OCI-LY7 (cell line): Measurements from ENCODE around the gene METTL23. TPM values are rescaled to one million over a fixed set of nuclear protein-coding genes. Genes with fewer than 3 reads are reported as not detected.

ENCODE experiments used
- BruUV-seq: library from RNA; stranded (reverse); fragments of 400-500 nt; replicated peaks from 2 replicates; lab custom pipeline; 2021; lab: Mats Ljungman, UMichigan
- CTCF ChIA-PET: fragments of 300-600 bp; sonication (Branson Sonifier 250); formaldehyde crosslinking; loops from one replicate; lab custom pipeline; 2022; ENCODE audit warnings: antibody characterized with exemption; ENCODE audit not compliant: unreplicated experiment; lab: Charles Lee
- POLR2A ChIA-PET: fragments of 300-600 bp; sonication (Branson Sonifier 250); formaldehyde crosslinking; loops from one replicate; lab custom pipeline; 2022; ENCODE audit warnings: antibody characterized with exemption; lab: Charles Lee
- DNase-seq: peaks from one replicate; pipeline ENCODE4 v3.0.0-alpha.2; 2015; ENCODE audit warnings: low spot score
- H2AFZ ChIP-seq: fragments of 200-600 bp; sonication (generic), shearing (Covaris generic); 2 replicates; pipeline ENCODE4 v1.6.1; 2014; ENCODE audit warnings: mild to moderate bottlenecking, antibody characterized with exemption, low read length, moderate library complexity
- H3K27ac ChIP-seq: fragments of 200-600 bp; sonication (generic); 2 replicates; pipeline ENCODE4 v1.5.1; 2014; ENCODE audit warnings: mixed run types, low read depth, mild to moderate bottlenecking, moderate library complexity, low read length, inconsistent platforms; ENCODE audit not compliant: poor library complexity, severe bottlenecking
- H3K36me3 ChIP-seq: fragments of 200-600 bp; sonication (generic); 2 replicates; pipeline ENCODE4 v1.6.1; 2014; ENCODE audit warnings: mild to moderate bottlenecking, antibody characterized with exemption, low read length, moderate library complexity, mixed read lengths; ENCODE audit not compliant: insufficient read depth
- H3K4me1 ChIP-seq: fragments of 200-600 bp; sonication (generic); 2 replicates; pipeline ENCODE4 v1.5.1; 2014; ENCODE audit warnings: mild to moderate bottlenecking, low read length; ENCODE audit not compliant: insufficient read depth, poor library complexity, severe bottlenecking
- H3K4me2 ChIP-seq: fragments of 200-600 bp; sonication (generic); 2 replicates; pipeline ENCODE4 v1.6.1; 2014; ENCODE audit warnings: mild to moderate bottlenecking, low read length
- H3K4me3 ChIP-seq: fragments of 200-600 bp; sonication (generic); 2 replicates; pipeline ENCODE4 v1.5.1; 2014; ENCODE audit warnings: mild to moderate bottlenecking, low read depth, low read length; ENCODE audit not compliant: poor library complexity, severe bottlenecking
- H3K79me2 ChIP-seq: fragments of 200-600 bp; sonication (generic); 2 replicates; pipeline ENCODE4 v1.6.1; 2016; ENCODE audit warnings: low read depth, mild to moderate bottlenecking, low read length, moderate library complexity, mixed read lengths; ENCODE audit not compliant: insufficient read depth
- H3K9me2 ChIP-seq: fragments of 200-600 bp; sonication (generic); 2 replicates; pipeline ENCODE4 v1.6.1; 2016; ENCODE audit warnings: mild to moderate bottlenecking, low read length, mixed read lengths; ENCODE audit not compliant: insufficient read depth
- H3K9me3 ChIP-seq: fragments of 200-600 bp; sonication (generic); 2 replicates; pipeline ENCODE4 v1.6.1; 2014; ENCODE audit warnings: mild to moderate bottlenecking, mixed run types, low read length, mixed read lengths
- H4K20me1 ChIP-seq: fragments of 200-600 bp; sonication (generic); 2 replicates; pipeline ENCODE4 v1.6.1; 2014; ENCODE audit warnings: mild to moderate bottlenecking, antibody characterized with exemption, low read length, moderate library complexity, mixed read lengths; ENCODE audit not compliant: insufficient read depth
- EZH2phosphoT487 ChIP-seq: fragments of 200-600 bp; sonication (generic); IDR thresholded peaks from 2 replicates; pipeline ENCODE4 v1.6.1; 2018; ENCODE audit warnings: low read depth, borderline replicate concordance, mild to moderate bottlenecking, mixed run types, antibody characterized with exemption, low read length, moderate library complexity, mixed read lengths
- intact Hi-C: fragments of 100-400 bp; cut with micrococcal nuclease; formaldehyde crosslinking; loops from one replicate; pipeline ENCODE4 v1.10.0; 2022; ENCODE audit not compliant: unreplicated experiment
- total RNA-seq, 2 experiments: library from RNA; depleted of rRNA in 1 of 2; stranded (reverse); fragments of >200 nt in 1 of 2; shearing (Covaris generic) in 1 of 2; gene quantifications; 2 replicates each; pipeline ENCODE4 v1.2.3, GENCODE V29; 2014 to 2022
- TF ChIP-seq, protein P1 (sequence below): fragments of 200-600 bp; sonication (generic); conservative IDR thresholded peaks from 2 replicates; pipeline ENCODE4 v1.5.1; 2014; ENCODE audit warnings: mild to moderate bottlenecking, antibody characterized with exemption, low read length, moderate library complexity, mixed read lengths

METTL23 gene
- total RNA-seq, 2 experiments from 2014 or later: 82.7 to 93.7 TPM

DNA sequence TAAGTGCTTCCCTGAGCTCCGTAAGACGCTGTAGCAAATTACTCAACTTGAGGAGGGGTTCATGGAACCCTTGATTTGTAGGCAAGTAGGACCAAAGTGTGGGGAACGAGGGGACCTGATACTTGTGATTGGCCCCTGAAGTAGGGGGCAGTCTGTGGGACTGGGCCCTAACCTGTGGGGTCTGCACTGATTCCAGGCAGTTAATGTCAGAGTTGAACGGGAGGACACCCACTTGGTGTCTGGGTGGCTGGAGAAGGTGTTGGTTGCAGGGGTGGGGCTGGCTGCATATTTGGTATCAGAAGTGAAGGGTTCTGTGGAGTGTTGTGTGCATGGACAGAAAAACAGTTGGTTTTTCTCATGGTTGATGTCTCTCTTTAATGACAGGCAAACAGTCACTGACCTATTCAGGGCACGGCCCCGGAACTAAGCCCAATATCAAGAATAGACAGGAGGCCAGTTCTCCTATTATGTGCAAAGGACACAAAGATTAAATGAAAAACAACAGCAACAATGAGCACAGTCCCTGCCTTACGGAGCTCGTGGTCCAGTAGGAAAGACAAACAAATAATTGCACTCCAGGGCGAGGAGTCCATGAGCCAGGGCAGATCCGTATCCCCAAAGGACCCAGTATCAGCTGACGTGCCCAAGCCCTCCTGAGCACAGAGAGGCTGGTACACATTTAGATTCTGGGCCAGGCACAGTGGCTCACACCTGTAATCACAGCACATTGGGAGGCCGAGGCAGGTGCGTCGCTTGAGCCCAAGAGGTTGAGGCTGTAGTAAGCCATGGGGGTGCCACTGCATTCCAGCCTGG lies 35.1 kb upstream of the METTL23 start:
- H3K4me1 ChIP-seq: peaks cover 1% of the 10 kb centered on the region
- H3K4me3 ChIP-seq: no peak overlapping the region
- intact Hi-C loops: no loop called here
- no peak overlapping the region for H3K27ac ChIP-seq
- ChIA-PET CTCF (interaction anchor here (1.0 kb wide), 1 partner anchor 9 kb away, joined by 3 read pairs; no protein-coding TSS in a partner anchor), POLR2A (interaction anchor here (0.6 to 1.0 kb wide), 2 partner anchors 12 to 27 kb away, joined by 3 read pairs; no protein-coding TSS in a partner anchor)
- no peaks in the 10 kb centered on the region for H3K9me3 ChIP-seq
- no peak overlapping the region for H2AFZ ChIP-seq
- DNase-seq: no peak
- H3K79me2 ChIP-seq: no peaks in the 10 kb centered on the region
- H4K20me1 ChIP-seq: no peaks in the 10 kb centered on the region
- BruUV-seq: no TSS peak
- H3K36me3 ChIP-seq: no peaks in the 10 kb centered on the region
- TF ChIP-seq, protein P1, sequence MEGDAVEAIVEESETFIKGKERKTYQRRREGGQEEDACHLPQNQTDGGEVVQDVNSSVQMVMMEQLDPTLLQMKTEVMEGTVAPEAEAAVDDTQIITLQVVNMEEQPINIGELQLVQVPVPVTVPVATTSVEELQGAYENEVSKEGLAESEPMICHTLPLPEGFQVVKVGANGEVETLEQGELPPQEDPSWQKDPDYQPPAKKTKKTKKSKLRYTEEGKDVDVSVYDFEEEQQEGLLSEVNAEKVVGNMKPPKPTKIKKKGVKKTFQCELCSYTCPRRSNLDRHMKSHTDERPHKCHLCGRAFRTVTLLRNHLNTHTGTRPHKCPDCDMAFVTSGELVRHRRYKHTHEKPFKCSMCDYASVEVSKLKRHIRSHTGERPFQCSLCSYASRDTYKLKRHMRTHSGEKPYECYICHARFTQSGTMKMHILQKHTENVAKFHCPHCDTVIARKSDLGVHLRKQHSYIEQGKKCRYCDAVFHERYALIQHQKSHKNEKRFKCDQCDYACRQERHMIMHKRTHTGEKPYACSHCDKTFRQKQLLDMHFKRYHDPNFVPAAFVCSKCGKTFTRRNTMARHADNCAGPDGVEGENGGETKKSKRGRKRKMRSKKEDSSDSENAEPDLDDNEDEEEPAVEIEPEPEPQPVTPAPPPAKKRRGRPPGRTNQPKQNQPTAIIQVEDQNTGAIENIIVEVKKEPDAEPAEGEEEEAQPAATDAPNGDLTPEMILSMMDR: no peak
- TF ChIP-seq EZH2phosphoT487: no peak
- H3K4me2 ChIP-seq: no peak overlapping the region
- H3K9me2 ChIP-seq: no peaks in the 10 kb centered on the region

DNA sequence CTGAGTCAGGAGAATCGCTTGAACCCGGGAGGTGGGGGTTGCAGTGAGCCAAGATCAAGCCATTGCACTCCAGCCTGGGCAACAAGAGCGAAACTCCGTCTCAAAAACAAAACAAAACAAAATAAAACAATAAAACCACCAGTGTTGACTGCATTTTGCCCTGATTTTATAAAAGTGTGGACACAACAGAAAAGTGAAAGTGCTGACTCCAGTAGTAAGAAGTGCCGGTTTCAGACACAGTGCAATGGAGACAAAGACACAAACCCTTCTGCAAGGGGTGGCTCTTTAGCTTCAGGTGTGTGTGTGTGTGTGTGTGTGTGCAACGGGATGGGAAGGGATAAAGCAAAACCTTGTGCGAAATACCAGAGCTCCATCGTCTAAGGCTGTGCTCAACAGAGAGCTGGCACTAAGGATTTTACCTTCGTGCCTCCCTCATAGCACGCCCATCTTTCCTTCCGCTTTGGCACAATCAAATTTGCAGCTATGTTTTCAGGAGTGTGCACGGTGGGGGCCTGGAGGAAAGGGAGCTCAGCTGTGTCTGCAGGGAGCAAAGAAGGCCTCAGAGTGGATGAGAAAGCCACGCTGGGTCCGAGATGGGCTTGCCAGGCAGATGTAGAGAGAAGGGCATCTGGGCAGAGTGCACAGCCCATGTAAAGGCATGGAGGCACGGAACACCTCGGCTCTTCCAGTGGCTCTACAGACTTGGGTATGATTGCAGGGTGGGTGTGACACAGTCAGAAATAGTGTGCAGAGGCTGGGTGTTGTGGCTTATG lies 31.4 kb upstream of the METTL23 start:
- Histone ChIP-seq H3K4me1 (peaks cover 14% of the 10 kb centered on the region), H3K27ac (no peak overlapping the region), H4K20me1 (no peaks in the 10 kb centered on the region), H3K36me3 (no peaks in the 10 kb centered on the region), H3K79me2 (no peaks in the 10 kb centered on the region), H3K4me3 (no peak overlapping the region), H3K4me2 (no peak overlapping the region), H3K9me3 (no peaks in the 10 kb centered on the region), H3K9me2 (no peaks in the 10 kb centered on the region), H2AFZ (no peak overlapping the region)
- intact Hi-C loops: no loop called here
- no peak for TF ChIP-seq EZH2phosphoT487
- TF ChIP-seq, protein P1: no peak
- no TSS peak for BruUV-seq
- POLR2A ChIA-PET: interaction anchor here (0.7 to 1.1 kb wide), 2 partner anchors 19 to 37 kb away, joined by 3 read pairs; no protein-coding TSS in a partner anchor
- CTCF ChIA-PET: no interaction called here
- no peak for DNase-seq
